ENCODE data around the gene PDE4B.
"Not testable (repeated sequence)": the region's sequence is repeated elsewhere in the genome, so short reads cannot be mapped to it uniquely, and the experiment has no call there.

Gene PDE4B

GRCh38 chr1:66403007-66403731, 610.5 kb downstream of the PDE4B start:
- no peak for DNase-seq

- no peak for DNase-seq
Measured at GRCh38 chr1:66405061-66405460, 612.4 kb downstream of the PDE4B start.

GRCh38 chr1:66411449-66411848, 618.8 kb downstream of the PDE4B start:
- DNase-seq: not testable (repeated sequence)

GRCh38 chr1:66412704-66413103, 620.0 kb downstream of the PDE4B start:
- no peak for DNase-seq

GRCh38 chr1:66413136-66413837, 620.6 kb downstream of the PDE4B start:
- DNase-seq: no peak

GRCh38 chr1:66413838-66414175, 621.1 kb downstream of the PDE4B start:
- no peak for DNase-seq

GRCh38 chr1:66415281-66415680, 622.6 kb downstream of the PDE4B start:
- no peak for DNase-seq

- no peak for DNase-seq
Measured at GRCh38 chr1:66415866-66416265, 623.2 kb downstream of the PDE4B start.

- no peak for DNase-seq
Measured at GRCh38 chr1:66416295-66416694, 623.6 kb downstream of the PDE4B start.

- DNase-seq: no peak
Measured at GRCh38 chr1:66418021-66418420, 625.3 kb downstream of the PDE4B start.

- DNase-seq: not testable (repeated sequence)
Measured at GRCh38 chr1:66420171-66420570, 627.5 kb downstream of the PDE4B start.

- DNase-seq: not testable (repeated sequence)
Measured at GRCh38 chr1:66420906-66421305, 628.2 kb downstream of the PDE4B start.

- DNase-seq: no peak
Measured at GRCh38 chr1:66422804-66423203, 630.1 kb downstream of the PDE4B start.
